Measurements from ENCODE around the gene POLR2J2.
"Not testable (repeated sequence)": the region's sequence is repeated elsewhere in the genome, so short reads cannot be mapped to it uniquely, and the experiment has no call there.

POLR2J2 gene

DNA sequence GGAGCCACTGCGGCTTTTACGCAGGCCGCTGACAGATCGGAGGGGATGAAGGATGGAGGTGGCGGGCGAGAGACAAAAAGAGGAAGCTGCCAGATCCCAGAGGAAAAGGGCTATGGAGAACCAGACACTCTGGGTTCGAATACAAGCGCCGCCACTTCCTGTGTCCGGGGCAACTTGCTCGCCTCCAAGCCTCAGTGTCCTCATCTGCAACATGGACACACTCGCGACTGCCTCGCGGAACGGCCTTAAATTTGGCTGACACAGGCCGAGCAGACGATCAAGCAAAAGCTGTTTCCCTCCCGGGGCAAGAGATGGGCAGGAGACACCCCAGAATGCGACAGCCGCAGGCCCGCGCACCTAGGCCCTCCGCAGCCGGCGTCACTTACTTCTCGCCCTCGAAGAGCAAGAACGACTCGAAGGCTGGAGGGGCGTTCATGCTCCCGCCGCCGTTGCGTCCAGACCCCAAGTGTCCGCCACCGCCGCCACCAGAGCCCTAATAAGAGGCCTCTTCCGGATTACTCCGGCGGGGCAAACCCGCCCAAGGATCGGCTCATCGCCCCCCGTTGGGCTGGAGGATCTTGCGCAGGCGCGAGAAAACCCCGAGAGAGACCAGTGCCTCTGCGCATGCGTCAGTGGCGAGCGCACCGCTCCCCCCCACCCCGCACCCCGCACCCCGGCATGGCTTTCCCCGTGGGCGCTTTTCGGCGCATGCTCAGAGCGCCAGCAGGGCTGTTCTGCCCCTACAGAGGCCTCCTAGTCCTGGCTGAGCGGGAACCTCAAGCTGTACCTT is at the start of gene POLR2J2:
Gene POLR2J2 (minus strand): TSS at position 498 of the 790 bp plus-strand sequence. CDS start 62 bp downstream, at position 436.
- not testable (repeated sequence) for DNase-seq (ENCODE audit: low spot score)

DNA sequence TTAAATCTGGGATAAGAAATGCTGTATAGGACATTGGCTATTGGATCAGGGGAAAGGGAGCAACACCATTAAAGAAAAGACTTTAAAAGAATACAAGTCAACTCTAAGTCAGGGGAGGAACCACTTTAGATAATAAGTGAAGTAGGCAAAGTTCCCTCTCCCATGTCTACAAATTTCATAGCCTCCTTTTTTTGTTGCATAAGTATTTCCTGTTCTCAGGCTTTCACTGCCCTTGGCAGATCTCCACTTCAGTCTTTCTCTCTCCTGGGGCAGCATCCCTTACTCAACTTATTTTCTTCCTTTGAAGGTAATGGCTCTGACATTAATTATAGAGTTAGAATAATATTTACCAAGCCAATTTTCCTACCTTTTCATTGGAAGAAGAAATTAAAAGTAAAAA is 47.0 kb upstream of the POLR2J2 start:
- DNase-seq (ENCODE audit: low spot score), result not testable (repeated sequence)

DNA sequence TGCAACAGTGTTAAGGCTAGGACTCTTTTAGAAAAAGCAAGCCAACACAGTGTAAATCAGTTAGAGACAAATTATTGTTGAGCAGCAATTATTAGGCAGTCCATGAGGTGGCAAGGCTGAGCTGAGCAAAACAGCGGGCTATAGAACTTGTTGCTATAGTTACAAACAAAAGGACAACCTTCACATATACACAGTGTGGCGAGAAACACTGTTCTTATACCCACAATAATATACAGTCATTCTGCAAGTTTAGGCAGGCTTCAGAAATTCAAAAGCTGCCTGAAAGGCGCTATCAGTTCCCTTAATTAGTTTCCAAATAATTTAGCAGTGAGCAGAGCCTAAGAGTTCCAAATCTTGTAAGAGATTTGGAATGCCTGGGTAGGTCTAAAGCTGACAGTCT is 44.3 kb upstream of the POLR2J2 start:
- DNase-seq (ENCODE audit: low spot score), result peak; percentile 41

DNA sequence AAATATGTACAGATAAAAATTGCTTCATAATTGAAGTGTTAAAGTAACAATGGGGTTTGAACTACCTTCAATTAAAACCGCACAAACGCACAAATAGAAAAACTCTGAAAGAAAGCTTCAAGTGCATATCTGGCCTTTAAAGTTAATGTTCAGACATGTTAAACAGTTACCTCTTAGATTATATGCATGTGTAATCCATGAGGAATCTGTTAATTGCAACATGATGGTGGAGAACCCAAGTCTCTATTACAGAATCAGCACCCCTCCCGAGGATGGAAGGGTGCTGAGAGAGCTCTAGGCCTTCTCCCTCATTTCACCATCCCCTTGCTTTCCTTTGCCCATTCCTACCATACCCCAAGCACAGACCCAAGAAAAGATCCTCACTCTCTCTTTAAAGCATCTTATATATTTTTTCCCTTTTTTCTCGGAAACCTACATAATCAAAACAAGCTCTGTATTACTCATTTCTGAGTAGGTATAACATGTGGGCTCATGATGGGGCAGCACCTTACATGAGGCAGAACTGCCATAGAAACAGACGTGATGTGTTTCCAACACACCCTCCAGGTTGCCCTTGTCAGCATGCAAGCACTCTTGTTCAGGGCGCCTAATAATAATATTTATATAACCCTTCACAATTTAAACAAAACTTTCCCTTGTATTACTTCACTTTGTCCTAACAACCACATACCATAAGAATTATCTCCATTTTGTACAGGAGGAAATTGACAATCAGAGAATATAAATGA is 43.5 kb upstream of the POLR2J2 start:
- DNase-seq (ENCODE audit: low spot score), result peak; percentile 57

DNA sequence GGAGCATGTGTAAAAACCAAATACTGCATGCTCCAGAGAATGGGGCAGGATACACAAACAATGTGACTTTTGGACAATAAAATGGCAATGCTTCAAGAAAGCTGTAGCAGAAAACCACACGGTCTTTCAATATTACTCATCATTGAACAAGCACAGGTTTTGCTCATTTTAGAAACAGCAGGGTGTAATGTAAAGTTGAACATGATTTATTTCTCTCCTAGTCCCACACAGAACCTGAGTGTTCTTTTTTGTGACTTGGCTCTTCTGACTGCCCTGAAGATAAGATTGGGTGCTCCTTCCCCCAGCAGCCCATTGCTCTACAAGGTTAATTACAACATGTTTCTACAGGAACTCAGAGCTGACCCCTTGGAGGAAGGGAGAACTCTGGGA is 42.2 kb upstream of the POLR2J2 start:
- not testable (repeated sequence) for DNase-seq (ENCODE audit: low spot score)

DNA sequence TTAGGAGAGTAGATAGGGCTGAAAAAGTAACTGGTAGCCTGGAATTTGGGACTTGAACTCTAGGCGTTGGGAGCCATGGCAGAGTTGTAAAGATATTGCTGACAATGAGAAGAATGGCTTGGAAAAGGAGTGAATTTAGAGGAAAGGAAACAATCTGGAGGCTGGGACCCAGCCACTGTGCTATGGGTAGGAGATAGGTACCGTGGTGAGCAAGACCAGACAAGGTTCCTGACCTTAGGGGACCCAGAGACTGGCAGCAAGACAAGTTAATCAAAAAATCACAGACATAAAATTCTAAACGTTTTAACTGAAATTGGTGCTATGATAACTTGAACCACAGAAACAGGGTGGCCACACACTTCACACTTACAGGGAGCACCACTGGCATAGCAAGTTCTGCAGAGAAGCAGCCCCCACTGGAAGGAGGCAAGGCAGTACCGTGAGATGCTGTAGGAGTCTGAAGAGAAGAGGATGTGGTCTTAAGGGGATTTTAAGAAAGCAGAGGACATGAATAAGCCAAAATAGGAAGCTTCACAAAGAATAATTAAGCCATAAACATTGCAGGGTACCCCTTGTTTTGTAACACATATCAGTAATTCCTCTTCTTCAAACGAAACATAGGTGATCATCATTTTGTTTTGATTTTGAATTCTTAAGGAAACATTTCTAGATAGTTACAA is 41.7 kb upstream of the POLR2J2 start:
- DNase-seq (ENCODE audit: low spot score), result peak; percentile 75

DNA sequence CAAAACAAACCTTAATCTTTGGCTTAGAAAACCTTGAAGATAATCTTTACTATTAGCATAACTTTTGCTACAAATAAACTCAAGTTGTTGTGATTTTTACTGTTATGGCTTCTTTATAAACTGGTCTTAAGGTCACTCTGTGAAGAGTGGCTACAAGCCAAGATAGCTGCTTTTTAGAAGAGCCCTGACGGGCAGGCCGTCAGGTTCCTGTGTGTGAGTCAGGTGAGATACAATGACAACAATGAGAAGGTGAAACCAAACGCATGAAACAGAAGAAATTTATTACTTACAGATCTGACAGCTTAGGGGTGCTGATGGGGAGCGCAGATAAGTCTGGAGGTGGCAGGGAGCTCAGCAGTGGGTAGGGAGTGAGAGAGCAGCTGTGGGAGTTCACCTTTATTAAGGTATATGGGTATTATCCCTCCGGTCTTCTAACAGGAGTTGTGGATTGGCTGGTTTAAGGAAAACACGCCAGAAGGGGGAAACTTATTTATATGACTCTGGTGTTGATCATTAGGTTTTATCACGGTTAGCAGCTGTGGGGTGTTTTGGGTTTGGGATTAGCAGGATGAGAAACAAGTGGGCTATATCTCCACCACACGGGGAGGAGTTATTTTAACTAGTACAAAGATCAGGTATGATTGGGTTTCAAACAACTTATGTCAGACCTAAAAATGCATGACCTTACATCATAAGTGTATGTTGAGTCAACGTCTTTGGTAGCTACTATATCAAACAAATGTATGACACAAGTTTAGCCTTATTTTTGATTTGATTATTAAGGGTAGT is 27.7 kb upstream of the POLR2J2 start:
- not testable (repeated sequence) for DNase-seq (ENCODE audit: low spot score)

DNA sequence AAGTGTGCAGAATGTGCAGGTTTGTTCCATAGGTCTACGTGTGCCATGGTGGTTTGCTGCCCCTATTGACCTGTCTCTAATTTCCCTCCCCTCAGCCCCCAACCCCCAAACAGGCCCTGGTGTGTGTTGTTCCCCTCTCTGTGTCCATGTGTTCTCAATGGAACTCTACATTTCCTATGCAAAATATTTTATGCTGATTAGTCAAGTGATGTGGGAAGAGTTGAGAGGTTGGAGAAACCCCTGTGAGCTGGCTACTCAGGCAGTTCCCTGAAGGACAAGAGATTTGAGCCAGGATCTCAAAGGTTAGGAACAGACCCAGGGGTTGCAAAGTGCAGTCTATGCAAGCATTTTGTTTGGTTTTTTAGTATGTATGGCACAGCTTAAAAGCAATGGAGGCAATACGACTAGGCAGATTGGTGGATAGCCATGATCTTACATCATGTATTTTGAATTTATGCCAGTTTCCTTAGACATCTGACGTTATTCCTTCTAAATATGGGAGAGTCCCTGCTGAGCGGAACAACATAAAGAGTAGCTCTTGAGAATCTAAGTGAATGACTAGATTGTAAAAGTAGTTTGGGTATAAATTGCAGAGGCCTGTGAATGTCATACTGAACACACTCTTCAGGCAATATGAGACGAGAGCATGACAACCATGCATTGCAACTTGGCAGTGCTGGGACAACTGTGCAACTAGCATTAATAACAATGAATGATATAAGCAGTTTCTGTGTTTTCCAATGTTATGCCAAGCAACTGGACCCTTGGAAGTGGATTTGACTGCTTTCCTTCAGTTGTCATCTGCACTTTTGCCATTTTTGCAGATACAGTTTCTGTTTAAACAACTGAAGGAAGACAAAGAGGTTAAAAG is 26.4 kb upstream of the POLR2J2 start:
- DNase-seq (ENCODE audit: low spot score), result not testable (repeated sequence)

DNA sequence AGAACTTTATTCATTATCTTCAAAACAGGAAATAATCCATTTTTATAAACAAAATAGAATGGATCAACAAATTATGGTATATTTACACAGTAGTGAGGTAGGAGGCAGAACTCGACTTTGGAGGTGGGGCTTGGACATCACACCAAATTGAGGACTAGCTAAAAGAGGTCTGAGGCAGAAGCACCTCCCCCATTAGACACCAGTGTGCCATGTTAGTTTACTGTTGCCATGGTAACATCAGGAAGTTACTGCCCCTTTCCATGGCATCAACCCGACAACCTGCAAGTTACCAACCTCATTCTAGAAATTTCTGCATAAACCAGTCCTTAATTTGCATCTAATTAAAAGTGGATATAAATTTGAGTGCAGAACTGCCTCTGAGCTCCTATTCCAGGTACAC is 24.5 kb upstream of the POLR2J2 start:
- not testable (repeated sequence) for DNase-seq (ENCODE audit: low spot score)

DNA sequence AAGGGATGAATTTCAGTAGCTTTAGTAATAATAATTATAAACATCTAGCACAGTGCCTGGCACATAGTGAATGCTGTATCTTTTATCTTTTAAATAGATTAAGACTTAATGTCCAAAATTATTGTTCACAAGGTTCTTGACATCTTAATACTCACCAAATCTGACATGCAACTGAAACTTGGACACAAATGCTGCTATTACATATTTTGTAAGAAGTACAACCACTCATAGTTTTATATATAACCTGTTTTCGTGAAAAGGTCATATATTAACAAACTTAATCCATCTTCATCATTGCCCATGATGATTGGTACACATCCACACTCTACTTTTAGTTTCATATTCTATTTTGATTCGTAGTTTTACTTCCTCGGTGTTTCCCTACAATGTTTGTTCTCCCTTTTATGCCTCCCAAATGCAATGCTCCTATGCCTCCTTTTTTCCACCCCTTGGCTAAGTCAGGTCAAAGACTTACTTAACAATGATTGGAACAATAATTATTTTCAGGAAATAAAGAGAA is 23.6 kb upstream of the POLR2J2 start:
- not testable (repeated sequence) for DNase-seq (ENCODE audit: low spot score)

DNA sequence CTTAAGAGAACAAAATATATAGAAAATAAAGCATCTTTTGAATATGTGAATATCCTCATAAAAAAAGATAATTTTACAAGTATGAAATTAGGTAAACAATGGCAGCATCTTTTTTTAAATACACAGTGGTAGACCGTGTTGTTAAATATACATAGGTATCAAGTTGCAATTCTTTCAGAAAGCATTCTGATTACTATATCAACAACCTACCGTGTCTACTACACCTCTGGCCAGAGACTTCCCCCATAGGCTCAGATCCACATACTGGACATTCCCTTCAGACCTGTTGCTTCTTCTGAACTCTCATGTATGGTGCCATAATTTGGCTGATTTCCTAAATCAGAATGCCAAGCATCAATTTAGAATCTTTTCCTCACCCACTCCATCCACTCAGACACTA is 22.5 kb upstream of the POLR2J2 start:
- DNase-seq (ENCODE audit: low spot score), result not testable (repeated sequence)

DNA sequence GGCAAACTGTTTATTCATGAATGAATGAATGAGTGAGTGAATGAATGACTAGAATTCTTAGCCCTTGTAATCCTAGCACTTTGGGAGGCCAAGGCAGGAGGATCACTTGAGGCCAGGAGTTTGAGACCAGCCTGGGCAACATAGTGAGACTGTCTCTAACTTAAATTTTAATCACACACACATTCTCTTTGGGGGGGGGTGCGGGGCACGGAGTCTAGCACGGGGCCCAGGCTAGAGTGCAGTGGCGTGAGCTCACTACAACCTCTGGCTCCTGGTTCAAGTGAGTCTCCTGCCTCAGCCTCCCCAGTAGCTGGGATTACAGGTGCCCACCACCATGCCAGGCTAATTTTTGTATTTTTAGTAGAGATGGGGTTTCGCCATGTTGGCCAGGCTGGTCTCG is 19.1 kb upstream of the POLR2J2 start:
- not testable (repeated sequence) for DNase-seq (ENCODE audit: low spot score)

DNA sequence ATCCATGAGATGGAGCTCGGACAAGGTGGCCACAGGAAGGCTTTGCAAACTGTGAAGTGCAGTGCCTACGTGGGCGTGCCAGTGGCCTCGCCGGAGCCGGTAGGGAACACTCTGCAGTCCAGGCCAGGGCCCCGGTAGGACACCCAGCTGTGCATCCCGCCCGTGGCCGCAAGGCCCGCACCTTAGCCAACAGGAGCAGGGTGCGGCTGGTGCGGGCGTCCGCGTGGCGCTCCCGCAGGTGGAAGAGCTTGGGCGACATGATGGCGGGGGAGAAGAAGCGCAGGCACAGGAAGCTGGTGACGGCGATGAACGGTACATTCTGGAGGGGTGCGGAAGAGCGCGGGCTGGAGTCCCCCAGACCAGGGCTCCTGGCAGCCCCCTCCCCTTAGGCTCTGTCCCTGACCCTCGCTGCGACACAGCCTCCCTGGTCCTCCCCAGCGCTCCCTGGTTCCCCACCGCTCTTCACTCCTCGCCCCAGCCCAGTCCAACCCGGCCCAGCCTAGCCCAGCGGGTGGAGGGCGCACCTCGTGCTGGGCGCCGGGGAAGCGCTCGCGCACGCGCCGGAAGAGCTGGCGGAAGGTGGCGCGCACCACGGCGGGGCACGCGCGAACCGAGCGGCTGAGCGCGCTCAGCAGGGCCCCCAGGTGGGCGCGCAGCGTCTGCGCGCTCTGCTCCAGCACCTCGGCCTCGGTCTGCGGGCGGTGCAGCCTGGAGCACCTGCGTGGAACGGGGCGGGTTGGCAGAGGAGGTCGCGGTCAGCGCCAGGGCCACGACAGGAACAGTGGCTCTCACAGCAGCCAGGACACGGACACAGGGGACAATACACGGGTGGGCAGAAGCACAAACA is 18.2 kb upstream of the POLR2J2 start:
- DNase-seq (ENCODE audit: low spot score), result not testable (repeated sequence)

DNA sequence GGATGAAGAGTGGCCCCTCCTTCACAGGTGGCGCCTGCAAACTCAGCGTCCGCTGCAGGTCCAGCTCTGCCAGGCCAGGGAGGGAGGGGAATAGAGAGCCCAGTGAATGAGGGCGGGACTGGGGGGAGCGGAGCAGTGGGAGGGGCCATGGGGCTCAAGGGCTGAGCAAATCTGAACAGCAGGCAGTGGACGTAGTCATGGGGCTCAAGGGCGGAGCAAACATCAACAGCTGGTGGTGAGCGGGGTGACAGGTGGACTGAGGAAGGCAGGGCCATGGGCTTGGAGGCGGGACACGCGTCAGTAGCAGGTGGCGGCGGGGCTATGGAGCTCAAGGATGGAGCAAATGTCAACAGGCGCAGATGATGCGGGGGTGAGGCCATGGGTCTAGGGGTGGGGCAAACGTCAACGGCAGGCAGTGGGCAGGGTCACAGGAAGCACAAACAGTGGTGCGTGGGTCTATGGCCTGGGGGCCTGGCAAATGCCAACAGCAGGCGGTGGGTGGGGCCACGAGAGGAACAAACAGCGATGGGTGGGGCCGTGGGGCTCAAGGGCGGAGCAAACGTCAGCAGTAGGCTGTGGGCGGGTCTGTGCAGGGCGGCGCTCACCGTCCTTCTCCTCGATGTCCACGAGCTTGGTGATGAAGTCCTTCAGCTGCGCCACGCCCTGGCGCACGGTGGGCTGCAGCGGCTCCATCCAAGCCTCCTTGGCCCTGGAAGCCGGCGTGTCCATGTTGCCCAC is 17.0 kb upstream of the POLR2J2 start:
- not testable (repeated sequence) for DNase-seq (ENCODE audit: low spot score)

DNA sequence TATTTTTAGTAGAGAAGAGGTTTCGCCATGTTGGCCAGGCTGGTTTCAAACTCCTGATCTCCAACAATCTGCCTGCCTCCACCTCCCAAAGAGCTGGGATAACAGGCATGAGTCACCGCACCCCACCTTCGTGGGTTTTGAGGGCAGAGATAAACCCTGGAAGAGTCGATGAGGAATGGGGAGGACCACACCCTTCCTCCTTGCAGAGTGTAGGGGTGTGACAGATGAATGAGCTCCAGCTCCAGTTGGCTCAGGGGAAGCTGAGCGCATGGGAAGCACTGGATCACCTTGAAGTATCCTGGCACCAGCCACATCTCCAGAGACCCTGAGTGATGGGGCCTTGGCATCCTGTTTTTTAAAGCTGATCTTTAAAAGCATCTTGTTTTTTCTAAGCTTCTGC is 11.1 kb upstream of the POLR2J2 start:
- not testable (repeated sequence) for DNase-seq (ENCODE audit: low spot score)

DNA sequence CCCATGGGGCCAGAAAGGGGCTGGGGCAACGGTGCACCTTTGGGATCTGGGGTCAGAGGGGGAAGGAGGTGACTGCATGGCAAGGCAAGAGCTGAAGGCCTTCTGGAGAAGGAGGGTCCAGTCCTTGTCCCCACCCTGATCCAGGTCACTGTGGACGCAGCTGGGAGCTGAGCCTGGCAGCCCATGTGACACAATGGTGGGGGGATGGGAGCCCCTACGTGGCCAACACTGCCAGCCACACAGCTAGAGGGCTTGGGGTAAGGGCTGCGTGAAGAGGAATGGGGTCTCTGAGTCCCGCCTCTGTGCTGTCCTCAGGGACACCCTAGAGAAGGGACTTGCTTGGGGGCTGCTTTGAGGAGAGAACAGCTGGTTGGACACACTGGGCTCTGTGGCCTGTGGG is 9.3 kb upstream of the POLR2J2 start:
- not testable (repeated sequence) for DNase-seq (ENCODE audit: low spot score)

DNA sequence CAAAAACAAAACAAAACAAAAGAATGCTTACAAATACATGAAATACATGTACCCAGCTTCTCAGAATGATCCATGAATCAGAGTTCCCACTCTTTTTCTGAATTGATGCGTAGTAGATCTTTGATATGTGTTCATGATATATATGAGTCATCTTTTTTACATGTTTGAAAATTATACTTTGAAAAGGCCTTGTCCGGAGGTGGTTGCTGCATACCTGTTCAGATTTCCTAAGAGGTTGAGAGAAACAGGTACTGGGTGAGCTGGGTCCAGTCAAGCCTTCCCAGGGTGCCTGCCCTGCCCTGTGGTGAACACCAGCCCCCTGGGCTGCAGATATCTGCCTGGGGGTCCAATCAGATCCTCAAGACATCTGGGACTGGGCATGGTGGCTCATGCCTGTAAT is 4.1 kb upstream of the POLR2J2 start:
- not testable (repeated sequence) for DNase-seq (ENCODE audit: low spot score)

DNA sequence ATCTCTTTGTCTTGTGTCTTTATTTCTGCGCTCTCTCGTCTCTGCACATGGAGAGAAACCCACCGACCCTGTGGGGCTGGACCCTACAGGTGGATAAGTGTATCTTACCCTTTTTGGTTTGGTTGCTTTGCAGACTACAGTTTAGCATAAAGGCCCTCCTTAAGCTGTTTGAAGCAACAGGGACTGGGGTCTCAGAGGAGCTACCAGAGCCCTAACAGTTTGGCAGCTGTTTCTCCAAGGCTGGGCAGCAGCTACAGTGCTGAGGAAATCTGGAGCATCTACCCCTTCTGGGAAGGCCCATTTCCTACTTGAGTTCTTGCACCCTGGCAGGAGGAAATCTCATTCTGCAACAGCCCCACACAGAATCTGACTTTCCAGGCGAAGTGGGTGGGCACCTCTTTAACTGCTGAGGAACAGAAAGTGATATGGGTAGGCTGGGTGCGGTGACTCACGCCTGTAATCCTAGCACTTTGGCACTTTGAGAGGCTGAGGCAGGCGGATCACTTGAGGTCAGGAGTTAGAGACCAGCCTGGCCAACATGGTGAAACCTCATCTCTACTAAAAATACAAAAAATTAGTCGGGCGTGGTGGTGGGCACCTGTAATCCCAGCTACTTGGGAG is 2.1 kb upstream of the POLR2J2 start:
- not testable (repeated sequence) for DNase-seq (ENCODE audit: low spot score)

DNA sequence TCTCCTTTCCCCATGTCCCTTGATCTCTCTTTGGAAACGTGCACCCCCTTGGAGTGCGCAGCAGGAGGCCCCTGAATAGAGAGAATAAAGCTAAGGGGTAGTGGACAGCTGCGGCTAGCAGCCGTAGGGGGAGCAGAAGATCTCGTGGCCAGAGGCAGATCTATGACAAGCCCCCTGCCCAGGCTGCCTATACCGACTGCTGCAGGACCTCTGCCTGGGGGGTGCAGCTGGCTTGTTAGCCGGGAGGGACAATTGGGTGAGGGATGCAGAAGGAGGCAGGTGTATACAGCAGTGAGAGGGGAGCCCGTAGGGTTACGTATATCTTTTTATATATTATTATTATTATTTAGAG is 469 bp upstream of the POLR2J2 start:
- DNase-seq (ENCODE audit: low spot score), result not testable (repeated sequence)
